ENCODE data around the gene CAPN10. TPM values are rescaled to one million over a fixed set of nuclear protein-coding genes. Genes with fewer than 3 reads are reported as not detected.

Gene CAPN10
- polyA plus RNA-seq, 2 of the 4 experiments (the other 2 are of a cell fraction) = 8.4 to 15.8 TPM

DNA sequence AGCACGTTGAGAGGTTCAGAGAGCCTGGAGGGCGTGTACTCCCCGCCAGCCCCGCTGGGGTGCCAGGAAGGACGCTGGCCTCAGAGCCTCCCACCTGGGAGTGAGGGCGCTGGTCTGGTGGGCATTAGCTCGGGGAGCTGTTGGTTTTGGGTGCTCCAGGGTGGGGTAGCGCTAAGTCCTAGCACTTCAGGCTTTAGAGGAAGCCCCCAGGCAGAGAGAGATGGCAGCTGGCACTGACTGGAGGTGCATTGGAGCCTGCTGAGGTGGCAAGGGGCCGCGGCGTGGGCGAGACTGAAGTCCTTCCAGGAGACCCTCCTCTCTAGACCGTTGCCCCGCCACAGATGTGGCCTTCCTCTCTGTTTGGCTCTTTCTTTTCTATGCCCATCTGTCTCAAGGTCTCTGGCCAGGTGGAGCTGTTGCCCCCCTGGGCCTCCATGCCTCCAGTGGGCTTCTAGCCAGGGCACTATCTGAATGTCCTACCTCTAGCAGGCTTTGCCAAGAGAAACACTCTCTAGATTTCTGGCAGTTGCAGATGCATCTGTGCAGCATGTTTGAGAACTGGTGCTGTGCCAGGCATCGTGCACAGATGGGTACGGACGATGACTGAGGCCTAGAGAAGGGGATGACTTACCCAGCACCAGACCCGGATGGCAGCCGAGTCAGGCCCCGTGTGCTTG lies 6.6 kb downstream of the CAPN10 start:
- CTCF ChIA-PET = interaction anchor here (1.0 to 2.0 kb wide), 3 partner anchors 11 to 247 kb away, joined by 3 to 5 read pairs (median 4); no protein-coding TSS in a partner anchor
- POLR2A ChIA-PET = no interaction called here
- H3K27ac ChIP-seq = no peak overlapping the region
- peaks cover 4% of the 10 kb centered on the region; the same call in 2 of the 3 replicates for H3K4me1 ChIP-seq
- FAIRE-seq (no peak), DNase-seq (ENCODE audit: low read depth in 1 of 2, low spot score in 1 of 2) (no peak), ATAC-seq (no peak)
- TF ChIP-seq HOXA7 (CRISPR knock-in tag; IDR thresholded peaks at IDR 0.05) = no peak
- TF ChIP-seq CBX8 (IDR thresholded peaks at IDR 0.05) = no peak
- TF ChIP-seq, protein P1, sequence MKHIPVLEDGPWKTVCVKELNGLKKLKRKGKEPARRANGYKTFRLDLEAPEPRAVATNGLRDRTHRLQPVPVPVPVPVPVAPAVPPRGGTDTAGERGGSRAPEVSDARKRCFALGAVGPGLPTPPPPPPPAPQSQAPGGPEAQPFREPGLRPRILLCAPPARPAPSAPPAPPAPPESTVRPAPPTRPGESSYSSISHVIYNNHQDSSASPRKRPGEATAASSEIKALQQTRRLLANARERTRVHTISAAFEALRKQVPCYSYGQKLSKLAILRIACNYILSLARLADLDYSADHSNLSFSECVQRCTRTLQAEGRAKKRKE (CRISPR knock-in tag; IDR thresholded peaks at IDR 0.05; ENCODE audit: low read depth) = no peak
- H3K9me3 ChIP-seq = no peaks in the 10 kb centered on the region
- WGBS (ENCODE audit: missing lambda C conversion rate) = 87% methylated on average over 19 of the region's 20 CpGs
- H3K4me3 ChIP-seq = no peak overlapping the region
- H3K4me2 ChIP-seq = no peak overlapping the region

DNA sequence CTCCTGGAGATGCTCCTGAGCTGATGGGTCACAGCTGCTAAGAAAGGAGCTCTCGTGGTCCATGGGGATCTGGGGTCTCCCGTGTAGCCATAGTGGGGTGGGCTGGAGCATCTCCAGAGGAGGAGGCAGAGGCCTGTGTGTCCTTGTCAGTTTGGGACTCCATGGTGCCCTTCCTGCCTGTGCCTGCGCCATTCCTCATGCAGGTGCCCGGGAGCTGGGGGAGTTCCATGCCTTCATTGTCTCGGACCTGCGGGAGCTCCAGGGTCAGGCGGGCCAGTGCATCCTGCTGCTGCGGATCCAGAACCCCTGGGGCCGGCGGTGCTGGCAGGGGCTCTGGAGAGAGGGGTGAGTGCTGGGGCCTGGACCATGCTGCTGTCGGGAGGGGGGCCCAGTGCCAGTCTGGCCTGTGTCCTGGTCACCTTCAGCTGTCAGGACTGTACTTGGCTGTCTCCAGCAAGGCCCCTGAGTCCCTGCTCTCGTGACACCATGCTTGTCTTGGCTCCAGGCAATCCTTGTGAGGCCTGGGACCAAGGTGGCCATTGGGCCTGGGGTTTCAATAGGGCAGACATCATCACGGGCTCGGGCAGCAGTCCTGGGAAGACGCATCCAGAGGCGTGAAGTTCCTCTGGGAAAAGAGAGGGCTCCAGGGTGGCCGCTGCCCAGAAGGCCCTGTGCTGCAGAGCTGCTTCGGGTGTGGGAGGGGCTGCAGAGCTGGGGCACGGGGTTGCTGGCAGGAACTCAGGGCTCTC lies 7.3 kb downstream of the CAPN10 start:
- Histone ChIP-seq H3K4me2 (no peak overlapping the region), H3K4me1 (no peaks in the 10 kb centered on the region), H3K27ac (no peak overlapping the region), H3K4me3 (no peak overlapping the region), H3K9me3 (no peaks in the 10 kb centered on the region)
- WGBS (ENCODE audit: missing lambda C conversion rate) = 95% methylated on average over 12 of the region's 19 CpGs
- CTCF ChIA-PET = interaction anchor here (1.0 to 1.2 kb wide), 2 partner anchors 10 to 28 kb away, joined by 3 read pairs; no protein-coding TSS in a partner anchor
- ATAC-seq = no peak
- FAIRE-seq = no peak
- no peak for DNase-seq (ENCODE audit: low read depth in 1 of 2, low spot score in 1 of 2)
- TF ChIP-seq HOXB13 (CRISPR knock-in tag; IDR thresholded peaks at IDR 0.05; ENCODE audit: low read depth) (no peak), ZC3H11A (IDR thresholded peaks at IDR 0.05) (no peak), PHF8 (IDR thresholded peaks at IDR 0.05; ENCODE audit: borderline replicate concordance, low read depth) (no peak), MAFK (IDR thresholded peaks at IDR 0.05; ENCODE audit: partially characterized antibody) (no peak), POLR2A (IDR thresholded peaks at IDR 0.05; ENCODE audit: low read length) (no peak), CBX2 (IDR thresholded peaks at IDR 0.05; ENCODE audit: borderline replicate concordance, low read depth) (no peak), RARB (CRISPR knock-in tag; IDR thresholded peaks at IDR 0.05) (no peak), RAD21 (conservative IDR thresholded peaks at IDR 0.05 in 1 of 2, IDR thresholded peaks at IDR 0.05 in 1 of 2) (no peak), CHD2 (IDR thresholded peaks at IDR 0.05; ENCODE audit: low read length, partially characterized antibody) (no peak), JUNB (IDR thresholded peaks at IDR 0.05) (no peak), FOSL2 (IDR thresholded peaks at IDR 0.05) (no peak), FOSL2 (CRISPR knock-in tag; IDR thresholded peaks at IDR 0.05) (no peak), KDM5A (IDR thresholded peaks at IDR 0.05) (no peak)
- POLR2A ChIA-PET = no interaction called here

DNA sequence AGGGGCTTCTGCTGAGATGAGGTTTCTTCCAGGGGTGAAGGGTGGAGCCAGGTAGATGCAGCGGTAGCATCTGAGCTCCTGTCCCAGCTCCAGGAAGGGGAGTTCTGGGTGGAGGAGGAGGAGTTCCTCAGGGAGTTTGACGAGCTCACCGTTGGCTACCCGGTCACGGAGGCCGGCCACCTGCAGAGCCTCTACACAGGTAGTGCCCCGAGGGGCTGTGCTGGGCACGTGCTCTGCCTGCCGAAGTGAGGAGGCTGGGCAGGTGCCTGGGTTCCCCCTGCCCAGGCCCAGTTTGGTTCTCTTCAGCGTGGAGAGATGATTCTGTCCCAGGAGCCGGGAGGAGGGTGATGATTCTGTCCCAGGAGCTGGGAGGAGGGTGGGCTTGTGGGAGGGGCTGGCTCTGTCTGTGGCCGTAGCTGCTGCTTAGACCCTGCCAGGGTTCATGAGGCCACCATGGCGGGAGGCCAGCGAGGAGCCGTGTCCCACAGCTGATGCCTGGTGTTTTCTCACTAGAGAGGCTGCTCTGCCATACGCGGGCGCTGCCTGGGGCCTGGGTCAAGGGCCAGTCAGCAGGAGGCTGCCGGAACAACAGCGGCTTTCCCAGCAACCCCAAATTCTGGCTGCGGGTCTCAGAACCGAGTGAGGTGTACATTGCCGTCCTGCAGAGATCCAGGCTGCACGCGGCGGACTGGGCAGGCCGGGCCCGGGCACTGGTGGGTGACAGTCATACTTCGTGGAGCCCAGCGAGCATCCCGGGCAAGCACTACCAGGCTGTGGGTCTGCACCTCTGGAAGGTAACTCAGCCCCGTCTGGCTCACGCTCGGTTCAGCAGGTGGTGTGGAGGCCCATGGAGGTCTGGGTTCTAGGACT lies 8.2 kb downstream of the CAPN10 start:
- DNase-seq (ENCODE audit: low read depth in 1 of 2, low spot score in 1 of 2) (no peak), FAIRE-seq (no peak), ATAC-seq (no peak)
- ChIA-PET CTCF (interaction anchor here (1.2 to 1.4 kb wide), 2 partner anchors 9 to 10 kb away, joined by 3 to 4 read pairs; partner anchors contain the start of gene CAPN10), POLR2A (no interaction called here)
- Histone ChIP-seq H3K4me3 (no peak overlapping the region), H3K4me2 (no peak overlapping the region), H3K4me1 (no peaks in the 10 kb centered on the region), H3K27ac (no peak overlapping the region), H3K9me3 (no peaks in the 10 kb centered on the region)
- WGBS (ENCODE audit: missing lambda C conversion rate) = 91% methylated on average over 24 of the region's 34 CpGs
- TF ChIP-seq PHF8 (IDR thresholded peaks at IDR 0.05; ENCODE audit: borderline replicate concordance, low read depth) (no peak), JUNB (IDR thresholded peaks at IDR 0.05) (no peak), POLR2A (IDR thresholded peaks at IDR 0.05; ENCODE audit: low read length) (no peak), CHD4 (IDR thresholded peaks at IDR 0.05; ENCODE audit: borderline replicate concordance) (no peak), MAZ (IDR thresholded peaks at IDR 0.05; ENCODE audit: borderline replicate concordance, low read depth, low read length) (no peak), POLR2AphosphoS2 (conservative IDR thresholded peaks at IDR 0.05; ENCODE audit: low read length) (no peak), RAD21 (conservative IDR thresholded peaks at IDR 0.05 in 1 of 2, IDR thresholded peaks at IDR 0.05 in 1 of 2) (no peak), ZSCAN20 (CRISPR knock-in tag; IDR thresholded peaks at IDR 0.05) (no peak), RNF2 (IDR thresholded peaks at IDR 0.05; ENCODE audit: borderline replicate concordance, low read depth) (no peak)
- TF ChIP-seq, protein P2, sequence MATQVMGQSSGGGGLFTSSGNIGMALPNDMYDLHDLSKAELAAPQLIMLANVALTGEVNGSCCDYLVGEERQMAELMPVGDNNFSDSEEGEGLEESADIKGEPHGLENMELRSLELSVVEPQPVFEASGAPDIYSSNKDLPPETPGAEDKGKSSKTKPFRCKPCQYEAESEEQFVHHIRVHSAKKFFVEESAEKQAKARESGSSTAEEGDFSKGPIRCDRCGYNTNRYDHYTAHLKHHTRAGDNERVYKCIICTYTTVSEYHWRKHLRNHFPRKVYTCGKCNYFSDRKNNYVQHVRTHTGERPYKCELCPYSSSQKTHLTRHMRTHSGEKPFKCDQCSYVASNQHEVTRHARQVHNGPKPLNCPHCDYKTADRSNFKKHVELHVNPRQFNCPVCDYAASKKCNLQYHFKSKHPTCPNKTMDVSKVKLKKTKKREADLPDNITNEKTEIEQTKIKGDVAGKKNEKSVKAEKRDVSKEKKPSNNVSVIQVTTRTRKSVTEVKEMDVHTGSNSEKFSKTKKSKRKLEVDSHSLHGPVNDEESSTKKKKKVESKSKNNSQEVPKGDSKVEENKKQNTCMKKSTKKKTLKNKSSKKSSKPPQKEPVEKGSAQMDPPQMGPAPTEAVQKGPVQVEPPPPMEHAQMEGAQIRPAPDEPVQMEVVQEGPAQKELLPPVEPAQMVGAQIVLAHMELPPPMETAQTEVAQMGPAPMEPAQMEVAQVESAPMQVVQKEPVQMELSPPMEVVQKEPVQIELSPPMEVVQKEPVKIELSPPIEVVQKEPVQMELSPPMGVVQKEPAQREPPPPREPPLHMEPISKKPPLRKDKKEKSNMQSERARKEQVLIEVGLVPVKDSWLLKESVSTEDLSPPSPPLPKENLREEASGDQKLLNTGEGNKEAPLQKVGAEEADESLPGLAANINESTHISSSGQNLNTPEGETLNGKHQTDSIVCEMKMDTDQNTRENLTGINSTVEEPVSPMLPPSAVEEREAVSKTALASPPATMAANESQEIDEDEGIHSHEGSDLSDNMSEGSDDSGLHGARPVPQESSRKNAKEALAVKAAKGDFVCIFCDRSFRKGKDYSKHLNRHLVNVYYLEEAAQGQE (IDR thresholded peaks at IDR 0.05) = no peak
- TF ChIP-seq, protein P3, sequence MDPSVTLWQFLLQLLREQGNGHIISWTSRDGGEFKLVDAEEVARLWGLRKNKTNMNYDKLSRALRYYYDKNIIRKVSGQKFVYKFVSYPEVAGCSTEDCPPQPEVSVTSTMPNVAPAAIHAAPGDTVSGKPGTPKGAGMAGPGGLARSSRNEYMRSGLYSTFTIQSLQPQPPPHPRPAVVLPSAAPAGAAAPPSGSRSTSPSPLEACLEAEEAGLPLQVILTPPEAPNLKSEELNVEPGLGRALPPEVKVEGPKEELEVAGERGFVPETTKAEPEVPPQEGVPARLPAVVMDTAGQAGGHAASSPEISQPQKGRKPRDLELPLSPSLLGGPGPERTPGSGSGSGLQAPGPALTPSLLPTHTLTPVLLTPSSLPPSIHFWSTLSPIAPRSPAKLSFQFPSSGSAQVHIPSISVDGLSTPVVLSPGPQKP (IDR thresholded peaks at IDR 0.05; ENCODE audit: low read depth, low read length) = no peak
- TF ChIP-seq, protein P4, sequence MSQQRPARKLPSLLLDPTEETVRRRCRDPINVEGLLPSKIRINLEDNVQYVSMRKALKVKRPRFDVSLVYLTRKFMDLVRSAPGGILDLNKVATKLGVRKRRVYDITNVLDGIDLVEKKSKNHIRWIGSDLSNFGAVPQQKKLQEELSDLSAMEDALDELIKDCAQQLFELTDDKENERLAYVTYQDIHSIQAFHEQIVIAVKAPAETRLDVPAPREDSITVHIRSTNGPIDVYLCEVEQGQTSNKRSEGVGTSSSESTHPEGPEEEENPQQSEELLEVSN (IDR thresholded peaks at IDR 0.05; ENCODE audit: borderline replicate concordance, low read depth) = no peak
